Tibial nerve (tissue), 4 donors: ENCODE data around the gene TOM1L2. TPM values are rescaled to one million over a fixed set of nuclear protein-coding genes. Genes with fewer than 3 reads are reported as not detected.

Experiments used
- DNase-seq, 2 donors: peaks; one replicate each; pipeline ENCODE4 v3.0.0-alpha.2; 2019; ENCODE audit warnings: low spot score in 2 of 2
- H3K27ac ChIP-seq, 4 donors: fragments of 200-600 bp; sonication (generic) in 3 of 4; one replicate each; pipeline ENCODE4 v1.5.1; 2017 to 2019; ENCODE audit warnings: mild to moderate bottlenecking in 1 of 4
- H3K27me3 ChIP-seq, 2 donors: fragments of 200-600 bp; sonication (generic) in 1 of 2; one replicate each; pipeline versions ENCODE4 v1.5.1 to v1.6.0; 2017 to 2019
- H3K36me3 ChIP-seq, 3 donors: fragments of 200-600 bp; sonication (generic); one replicate each; pipeline ENCODE4 v1.5.1; 2018 to 2019
- H3K4me1 ChIP-seq, 4 donors: fragments of 200-600 bp; sonication (generic) in 3 of 4; one replicate each; pipeline ENCODE4 v1.5.1; 2017 to 2019
- H3K4me3 ChIP-seq, 4 donors: fragments of 200-600 bp; sonication (generic) in 3 of 4; one replicate each; pipeline ENCODE4 v1.5.1; 2017 to 2019; ENCODE audit warnings: mild to moderate bottlenecking in 1 of 4, moderate library complexity in 1 of 4
- H3K9me3 ChIP-seq, 4 donors: fragments of 200-600 bp; sonication (generic) in 3 of 4; one replicate each; pipeline ENCODE4 v1.5.1; 2017 to 2019
- EP300 ChIP-seq, 2 donors: sonication (generic); formaldehyde crosslinking; IDR thresholded peaks; one replicate each; pipeline ENCODE4 v1.6.1; 2017; ENCODE audit warnings: antibody characterized with exemption in 2 of 2, mild to moderate bottlenecking in 1 of 2
- POLR2A ChIP-seq, 2 donors: fragments of 450-650 bp; IDR thresholded peaks; one replicate each; pipeline ENCODE4 v1.6.1; 2017; ENCODE audit warnings: antibody characterized with exemption in 2 of 2, mild to moderate bottlenecking in 2 of 2, moderate library complexity in 2 of 2
- WGBS, 2 donors: methylation state at CpG; one replicate each; pipeline ENCODE4 v1.1.5; 2018; 5-methylcytosine and 5-hydroxymethylcytosine counted together
- total RNA-seq, 4 donors: library from RNA; depleted of rRNA; stranded (reverse); fragments of >200 nt; gene quantifications; one replicate each; pipeline ENCODE4 v1.1.0, GENCODE V29; 2016
- TF ChIP-seq, protein P1 (sequence below), 5 experiments: fragments of 200-600 bp in 3 of 5; fragments of 450-650 bp in 2 of 5; sonication (generic) in 3 of 5; IDR thresholded peaks; one replicate each; pipeline ENCODE4 v1.5.1; 2016 to 2019; ENCODE audit warnings: antibody characterized with exemption in 5 of 5, mild to moderate bottlenecking in 3 of 5, moderate library complexity in 2 of 5

TOM1L2 gene
- total RNA-seq, 4 donors from 2014 or later, result 83.4 to 109 (median 96.8) TPM

DNA sequence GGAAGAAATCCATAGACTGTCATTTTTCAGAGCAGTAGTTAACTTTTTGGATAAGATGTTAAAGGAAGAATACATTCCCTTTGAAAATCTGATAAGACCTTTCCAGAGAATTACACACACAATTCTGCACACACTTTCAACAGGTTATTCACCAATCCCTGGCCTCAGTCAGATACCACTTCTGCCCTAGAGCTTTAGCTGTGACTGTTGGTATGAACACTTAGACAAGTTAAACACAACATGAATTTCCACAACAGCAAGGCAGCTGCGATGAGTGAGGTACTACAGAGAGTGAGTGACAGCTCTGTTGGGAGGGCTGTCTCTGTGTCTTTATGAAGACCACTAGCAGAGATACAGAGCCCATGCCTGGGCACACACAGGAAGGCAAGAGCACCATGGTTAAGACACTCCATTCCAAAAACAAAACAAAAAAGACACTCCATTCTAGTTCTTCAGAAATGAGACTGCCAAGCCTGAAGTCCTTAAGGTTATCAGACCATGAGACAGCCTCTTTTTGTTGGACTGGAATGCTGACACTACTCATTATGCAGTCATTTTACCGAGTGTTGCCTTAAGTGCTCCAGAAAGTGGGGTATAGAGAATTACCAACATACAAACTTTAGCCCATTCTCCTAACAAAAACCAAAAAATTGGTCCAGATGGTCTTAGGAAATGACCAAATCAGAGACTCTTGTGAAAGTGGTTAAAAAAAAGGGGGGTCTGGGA, 42.4 kb downstream of the TOM1L2 start:
- no peak for TF ChIP-seq POLR2A (IDR thresholded peaks at IDR 0.05)
- TF ChIP-seq, protein P1, sequence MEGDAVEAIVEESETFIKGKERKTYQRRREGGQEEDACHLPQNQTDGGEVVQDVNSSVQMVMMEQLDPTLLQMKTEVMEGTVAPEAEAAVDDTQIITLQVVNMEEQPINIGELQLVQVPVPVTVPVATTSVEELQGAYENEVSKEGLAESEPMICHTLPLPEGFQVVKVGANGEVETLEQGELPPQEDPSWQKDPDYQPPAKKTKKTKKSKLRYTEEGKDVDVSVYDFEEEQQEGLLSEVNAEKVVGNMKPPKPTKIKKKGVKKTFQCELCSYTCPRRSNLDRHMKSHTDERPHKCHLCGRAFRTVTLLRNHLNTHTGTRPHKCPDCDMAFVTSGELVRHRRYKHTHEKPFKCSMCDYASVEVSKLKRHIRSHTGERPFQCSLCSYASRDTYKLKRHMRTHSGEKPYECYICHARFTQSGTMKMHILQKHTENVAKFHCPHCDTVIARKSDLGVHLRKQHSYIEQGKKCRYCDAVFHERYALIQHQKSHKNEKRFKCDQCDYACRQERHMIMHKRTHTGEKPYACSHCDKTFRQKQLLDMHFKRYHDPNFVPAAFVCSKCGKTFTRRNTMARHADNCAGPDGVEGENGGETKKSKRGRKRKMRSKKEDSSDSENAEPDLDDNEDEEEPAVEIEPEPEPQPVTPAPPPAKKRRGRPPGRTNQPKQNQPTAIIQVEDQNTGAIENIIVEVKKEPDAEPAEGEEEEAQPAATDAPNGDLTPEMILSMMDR (IDR thresholded peaks at IDR 0.05), result no peak
- no peak for TF ChIP-seq EP300 (IDR thresholded peaks at IDR 0.05)
- no peak for DNase-seq
- 49 to 55% methylated on average over 2 of the region's 2 CpGs for WGBS, 2 donors
- Histone ChIP-seq H3K9me3 (no peaks in the 10 kb centered on the region), H3K36me3 (no peaks in the 10 kb centered on the region), H3K4me1 (peaks cover 7 to 98% (median 48%) of the 10 kb centered on the region in 4 donors), H3K4me3 (no peak overlapping the region), H3K27ac (peak overlapping the region; percentile 50 to 93 (median 68)), H3K27me3 (no peaks in the 10 kb centered on the region)

- Histone ChIP-seq H3K9me3 (no peaks in the 10 kb centered on the region), H3K36me3 (no peaks in the 10 kb centered on the region), H3K4me1 (peaks cover 7 to 98% (median 49%) of the 10 kb centered on the region in 4 donors), H3K27ac (peak overlapping the region; percentile 24 to 93 (median 68)), H3K4me3 (no peak overlapping the region), H3K27me3 (no peaks in the 10 kb centered on the region)
- 17 to 31% methylated on average over 12 of the region's 12 CpGs for WGBS, 2 donors
- no peak for DNase-seq
- TF ChIP-seq POLR2A (IDR thresholded peaks at IDR 0.05), result no peak
- TF ChIP-seq EP300 (IDR thresholded peaks at IDR 0.05), result peak in 1 of 2 donors; percentile 34
- TF ChIP-seq, protein P1 (IDR thresholded peaks at IDR 0.05), result no peak
These were observed 43.6 kb downstream of the TOM1L2 start for GRCh38 chr17:17928398-17929287.

- Histone ChIP-seq H3K4me3 (no peak overlapping the region), H3K36me3 (no peaks in the 10 kb centered on the region), H3K27me3 (no peaks in the 10 kb centered on the region), H3K4me1 (peaks cover 7 to 100% (median 59%) of the 10 kb centered on the region in 4 donors), H3K27ac (peak overlapping the region; percentile 42 to 93 (median 68)), H3K9me3 (no peaks in the 10 kb centered on the region)
- WGBS, 2 donors, result 21 to 33% methylated on average over 5 of the region's 5 CpGs
- TF ChIP-seq POLR2A (IDR thresholded peaks at IDR 0.05) (no peak), EP300 (IDR thresholded peaks at IDR 0.05) (no peak)
- TF ChIP-seq, protein P1 (IDR thresholded peaks at IDR 0.05), result no peak
- no peak for DNase-seq
These were observed 45.3 kb downstream of the TOM1L2 start for GRCh38 chr17:17926840-17927449.

DNA sequence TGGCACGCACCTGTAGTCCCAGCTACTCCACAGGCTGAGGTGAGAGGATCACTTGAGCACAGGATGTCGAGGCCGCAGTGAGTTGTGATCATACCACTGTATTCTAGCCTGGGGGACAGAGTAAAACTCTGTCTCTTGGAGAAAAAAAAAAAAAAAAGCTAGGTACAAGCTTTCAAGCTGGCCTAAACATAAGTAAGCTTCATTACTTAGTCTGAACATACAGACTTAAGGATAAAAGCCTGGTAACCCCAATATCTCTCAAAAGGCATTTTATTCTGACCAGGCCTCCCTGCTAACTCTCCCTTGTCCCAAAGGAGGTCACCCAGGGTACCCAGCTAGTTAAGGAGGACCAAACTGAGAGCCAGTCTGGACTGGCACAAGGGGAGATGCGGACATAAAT, 46.2 kb downstream of the TOM1L2 start:
- Histone ChIP-seq H3K36me3 (no peaks in the 10 kb centered on the region), H3K4me1 (peaks cover 7 to 100% (median 64%) of the 10 kb centered on the region in 4 donors), H3K9me3 (no peaks in the 10 kb centered on the region), H3K4me3 (no peak overlapping the region), H3K27ac (peak overlapping the region; percentile 42 to 93 (median 68)), H3K27me3 (no peaks in the 10 kb centered on the region)
- no peak for DNase-seq
- WGBS, 2 donors, result 55 to 66% methylated on average over 4 of the region's 4 CpGs
- TF ChIP-seq EP300 (IDR thresholded peaks at IDR 0.05) (no peak), POLR2A (IDR thresholded peaks at IDR 0.05) (no peak)
- TF ChIP-seq, protein P1 (IDR thresholded peaks at IDR 0.05), result no peak
